Testis (tissue), 2 donors: ENCODE results near the gene DUOXA1.

Experiments
- CTCF ChIP-seq, 3 experiments: fragments of 450-650 bp in 2 of 3; fragments of 200-600 bp in 1 of 3; sonication (generic) in 1 of 3; IDR thresholded peaks; one replicate each; pipeline ENCODE4 v1.5.1; 2016 to 2019; ENCODE audit warnings: antibody characterized with exemption in 3 of 3, mild to moderate bottlenecking in 2 of 3, moderate library complexity in 1 of 3
- POLR2A ChIP-seq: fragments of 450-650 bp; IDR thresholded peaks from one replicate; pipeline ENCODE4 v1.6.1; 2017; ENCODE audit warnings: antibody characterized with exemption, mild to moderate bottlenecking, moderate library complexity

DNA sequence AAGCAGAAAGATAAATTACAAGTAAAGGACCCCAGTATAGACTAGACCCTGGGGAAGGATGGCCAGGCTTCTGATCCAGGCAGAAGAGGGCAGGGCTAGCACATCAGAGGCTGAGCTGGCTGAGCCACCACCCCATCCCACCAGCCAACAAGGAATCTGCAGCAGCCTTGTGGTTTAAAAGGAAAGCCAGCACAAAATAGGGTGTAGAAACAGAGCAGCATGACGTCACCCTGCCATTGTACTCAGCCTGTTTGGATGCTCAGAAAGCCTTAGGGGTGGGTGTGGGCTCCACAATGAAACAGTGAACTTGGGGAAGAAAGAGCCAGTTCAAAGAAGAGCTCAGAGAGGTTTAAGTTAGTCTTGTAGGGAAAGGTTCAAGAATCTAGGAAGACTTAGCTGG is 28.3 kb upstream of the DUOXA1 start:
- TF ChIP-seq CTCF (IDR thresholded peaks at IDR 0.05) (no peak), POLR2A (no peak)
